GM19397 (cell line): Measurements from ENCODE around the gene PDZRN4.

Experiments used
- ATAC-seq: cut with Tn5 transposase; IDR thresholded peaks from one replicate; pipeline ENCODE4 v1.9.1; 2021; ENCODE audit warnings: mild to moderate bottlenecking, moderate library complexity; ENCODE audit not compliant: unreplicated experiment

The PDZRN4 gene

GRCh38 chr12:41619705-41620104 is 431.6 kb downstream of the PDZRN4 start:
- no peak for ATAC-seq

- no peak for ATAC-seq
Observed at GRCh38 chr12:41621291-41621690, 433.2 kb downstream of the PDZRN4 start.
